SKM-1 (cell line): ENCODE measurements around the gene HOXD13.
A peak's percentile ranks its signal among the peaks of the same experiment; 100 is the strongest.

Experiments
- DNase-seq: peaks from one replicate; lab custom pipeline; 2025; ENCODE audit not compliant: unreplicated experiment; lab: John Stamatoyannopoulos, UW

HOXD13 gene

GRCh38 chr2:176130957-176131847, 38.7 kb downstream of the HOXD13 start:
- DNase-seq: no peak

GRCh38 chr2:176131848-176132158, 39.3 kb downstream of the HOXD13 start:
- no peak for DNase-seq

- DNase-seq: no peak
Measured at GRCh38 chr2:176132205-176133171, 40.0 kb downstream of the HOXD13 start.

- no peak for DNase-seq
Measured at GRCh38 chr2:176133389-176133788, 40.9 kb downstream of the HOXD13 start.

GRCh38 chr2:176134035-176134434, 41.5 kb downstream of the HOXD13 start:
- no peak for DNase-seq

- DNase-seq: no peak
Measured at GRCh38 chr2:176135035-176135440, 42.5 kb downstream of the HOXD13 start.

GRCh38 chr2:176136374-176137251, 44.1 kb downstream of the HOXD13 start:
- DNase-seq: no peak

- DNase-seq: no peak
Measured at GRCh38 chr2:176137252-176137580, 44.7 kb downstream of the HOXD13 start.

GRCh38 chr2:176137906-176138305, 45.4 kb downstream of the HOXD13 start:
- DNase-seq: no peak

GRCh38 chr2:176138526-176138922, 46.0 kb downstream of the HOXD13 start:
- no peak for DNase-seq

GRCh38 chr2:176138923-176139660, 46.6 kb downstream of the HOXD13 start:
- no peak for DNase-seq

GRCh38 chr2:176139661-176140512, 47.4 kb downstream of the HOXD13 start:
- DNase-seq: no peak

- peak; percentile 26 for DNase-seq
Measured at GRCh38 chr2:176140513-176141317, 48.2 kb downstream of the HOXD13 start.

GRCh38 chr2:176142281-176142680, 49.8 kb downstream of the HOXD13 start:
- no peak for DNase-seq
